Parathyroid adenoma (tissue), 2 donors: ENCODE measurements around the gene EFCAB6.

Experiments
- H2AFZ ChIP-seq: fragments of 300-600 bp; sonication (generic); one replicate; pipeline ENCODE4 v1.7.0; 2017; ENCODE audit warnings: antibody characterized with exemption, mild to moderate bottlenecking
- H3K27ac ChIP-seq: fragments of 300-600 bp; sonication (generic); one replicate; pipeline ENCODE4 v1.7.0; 2017
- H3K27me3 ChIP-seq: fragments of 300-600 bp; sonication (generic); one replicate; pipeline ENCODE4 v1.7.0; 2017; ENCODE audit warnings: low read length; ENCODE audit not compliant: control insufficient read depth, insufficient read depth
- H3K36me3 ChIP-seq: fragments of 300-600 bp; sonication (generic); one replicate; pipeline ENCODE4 v1.7.0; 2017; ENCODE audit warnings: low read length; ENCODE audit not compliant: control insufficient read depth, insufficient read depth
- H3K4me1 ChIP-seq: fragments of 300-600 bp; sonication (generic); one replicate; pipeline ENCODE4 v1.7.0; 2017; ENCODE audit warnings: control low read depth
- H3K4me2 ChIP-seq: fragments of 300-600 bp; sonication (generic); one replicate; pipeline ENCODE4 v1.7.0; 2017; ENCODE audit warnings: low read length
- H3K4me3 ChIP-seq: fragments of 300-600 bp; sonication (generic); one replicate; pipeline ENCODE4 v1.7.0; 2017; ENCODE audit warnings: low read depth, low read length
- H3K79me2 ChIP-seq: fragments of 300-600 bp; sonication (generic); one replicate; pipeline ENCODE4 v1.7.0; 2017; ENCODE audit warnings: control low read depth
- H3K9ac ChIP-seq: fragments of 300-600 bp; sonication (generic); one replicate; pipeline ENCODE4 v1.7.0; 2017; ENCODE audit warnings: mild to moderate bottlenecking
- H3K9me3 ChIP-seq: fragments of 300-600 bp; sonication (generic); one replicate; pipeline ENCODE4 v1.7.0; 2017; ENCODE audit warnings: low read length; ENCODE audit not compliant: control insufficient read depth
- TF ChIP-seq, protein P1 (sequence below): fragments of 300-600 bp; sonication (generic); IDR thresholded peaks from one replicate; pipeline ENCODE4 v1.7.0; 2017; ENCODE audit warnings: antibody characterized with exemption, mild to moderate bottlenecking
- donor health status: primary hyperparathyroidism.

The EFCAB6 gene

GRCh38 chr22:43541022-43541421 lies 271.1 kb downstream of the EFCAB6 start:
- H3K79me2 ChIP-seq: no peaks in the 10 kb centered on the region
- no peak overlapping the region for H3K4me2 ChIP-seq
- H3K27ac ChIP-seq: no peak overlapping the region
- no peaks in the 10 kb centered on the region for H3K27me3 ChIP-seq
- no peak overlapping the region for H3K4me3 ChIP-seq
- TF ChIP-seq, protein P1, sequence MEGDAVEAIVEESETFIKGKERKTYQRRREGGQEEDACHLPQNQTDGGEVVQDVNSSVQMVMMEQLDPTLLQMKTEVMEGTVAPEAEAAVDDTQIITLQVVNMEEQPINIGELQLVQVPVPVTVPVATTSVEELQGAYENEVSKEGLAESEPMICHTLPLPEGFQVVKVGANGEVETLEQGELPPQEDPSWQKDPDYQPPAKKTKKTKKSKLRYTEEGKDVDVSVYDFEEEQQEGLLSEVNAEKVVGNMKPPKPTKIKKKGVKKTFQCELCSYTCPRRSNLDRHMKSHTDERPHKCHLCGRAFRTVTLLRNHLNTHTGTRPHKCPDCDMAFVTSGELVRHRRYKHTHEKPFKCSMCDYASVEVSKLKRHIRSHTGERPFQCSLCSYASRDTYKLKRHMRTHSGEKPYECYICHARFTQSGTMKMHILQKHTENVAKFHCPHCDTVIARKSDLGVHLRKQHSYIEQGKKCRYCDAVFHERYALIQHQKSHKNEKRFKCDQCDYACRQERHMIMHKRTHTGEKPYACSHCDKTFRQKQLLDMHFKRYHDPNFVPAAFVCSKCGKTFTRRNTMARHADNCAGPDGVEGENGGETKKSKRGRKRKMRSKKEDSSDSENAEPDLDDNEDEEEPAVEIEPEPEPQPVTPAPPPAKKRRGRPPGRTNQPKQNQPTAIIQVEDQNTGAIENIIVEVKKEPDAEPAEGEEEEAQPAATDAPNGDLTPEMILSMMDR: no peak
- H3K36me3 ChIP-seq: no peaks in the 10 kb centered on the region
- H3K4me1 ChIP-seq: no peaks in the 10 kb centered on the region
- no peaks in the 10 kb centered on the region for H3K9me3 ChIP-seq
- H3K9ac ChIP-seq: no peak overlapping the region
- no peak overlapping the region for H2AFZ ChIP-seq

GRCh38 chr22:43540529-43540923 lies 271.6 kb downstream of the EFCAB6 start:
- no peak overlapping the region for H3K4me3 ChIP-seq
- H3K4me2 ChIP-seq: no peak overlapping the region
- no peak overlapping the region for H3K9ac ChIP-seq
- H3K27me3 ChIP-seq: no peaks in the 10 kb centered on the region
- no peaks in the 10 kb centered on the region for H3K79me2 ChIP-seq
- no peaks in the 10 kb centered on the region for H3K36me3 ChIP-seq
- no peaks in the 10 kb centered on the region for H3K9me3 ChIP-seq
- H3K27ac ChIP-seq: no peak overlapping the region
- no peaks in the 10 kb centered on the region for H3K4me1 ChIP-seq
- TF ChIP-seq, protein P1: no peak
- H2AFZ ChIP-seq: no peak overlapping the region

DNA sequence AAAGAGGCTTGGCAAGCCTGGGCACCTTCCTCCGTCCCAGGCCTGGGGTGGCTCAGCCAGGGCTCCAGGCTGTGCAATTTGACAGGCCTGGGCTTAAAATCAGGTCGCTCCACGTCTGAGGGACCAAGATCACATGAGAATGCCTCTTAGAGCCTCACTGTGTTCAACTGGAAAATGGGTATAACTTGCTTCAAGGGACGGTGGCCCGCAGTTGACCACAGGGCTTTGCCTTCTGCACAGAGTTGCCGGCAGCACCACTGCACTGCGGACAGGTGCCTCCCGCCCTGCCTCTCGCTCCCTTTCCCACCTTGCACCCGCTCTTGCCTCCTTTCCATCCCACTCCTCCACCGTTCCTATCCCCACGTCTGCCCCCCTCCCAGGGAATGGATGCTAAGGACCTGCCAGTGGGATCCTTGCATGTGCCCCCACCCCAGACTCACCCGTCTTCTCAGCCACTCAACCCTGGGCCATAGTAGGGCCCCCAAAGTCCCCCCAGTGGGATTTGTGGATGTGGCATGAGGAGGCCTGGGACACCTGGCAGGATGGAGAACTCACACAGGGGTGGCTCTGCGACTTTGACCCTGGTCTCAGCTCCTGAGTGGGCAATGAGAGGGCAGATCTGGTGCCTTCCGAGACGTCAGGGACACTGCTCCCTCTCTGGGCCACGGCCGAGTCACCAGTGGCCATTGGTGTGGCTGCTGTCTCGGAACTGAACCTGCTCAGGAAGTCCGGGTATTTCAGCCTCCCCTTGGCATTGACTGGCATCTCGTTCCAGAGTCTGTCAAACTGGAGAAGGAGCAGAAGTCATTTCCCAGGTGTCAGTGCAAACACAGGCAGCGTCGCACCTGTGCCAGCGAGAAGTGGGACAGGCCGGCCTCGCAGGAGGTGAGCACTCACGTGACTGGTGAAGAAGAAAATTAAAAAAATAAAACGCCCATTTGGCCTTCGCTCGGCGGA lies 272.3 kb downstream of the EFCAB6 start:
- Histone ChIP-seq H2AFZ (no peak overlapping the region), H3K36me3 (no peaks in the 10 kb centered on the region), H3K79me2 (no peaks in the 10 kb centered on the region), H3K9ac (no peak overlapping the region), H3K27me3 (no peaks in the 10 kb centered on the region), H3K4me2 (no peak overlapping the region), H3K9me3 (no peaks in the 10 kb centered on the region), H3K4me3 (no peak overlapping the region), H3K4me1 (no peaks in the 10 kb centered on the region), H3K27ac (no peak overlapping the region)
- TF ChIP-seq, protein P1: no peak

DNA sequence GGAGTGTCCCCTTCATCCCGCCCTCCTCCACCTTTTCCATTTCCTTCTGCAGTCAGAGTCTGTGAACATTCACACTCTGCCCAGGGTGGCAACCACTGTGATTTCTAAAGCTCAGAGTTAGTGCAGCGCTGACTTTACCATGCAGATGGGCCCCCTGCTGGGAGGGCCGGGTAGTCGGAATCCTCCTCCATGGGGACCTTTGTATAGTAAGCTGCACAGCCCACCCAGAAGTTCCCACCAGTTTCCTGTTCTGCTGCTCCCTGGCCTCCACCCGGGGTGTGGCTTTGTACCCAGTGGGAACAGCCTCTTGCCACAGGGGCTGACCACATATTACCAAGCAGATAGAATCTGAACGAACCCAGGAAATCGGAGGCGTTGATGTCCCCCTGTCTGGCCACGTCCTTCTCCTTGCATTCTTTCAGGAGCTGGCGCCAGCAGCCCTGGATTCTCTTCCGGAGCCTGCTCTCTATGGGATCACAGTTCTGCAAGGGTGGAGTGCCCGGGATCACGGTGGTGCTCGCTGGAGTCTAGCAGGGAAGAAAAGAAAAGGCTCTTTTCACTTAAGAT lies 275.0 kb downstream of the EFCAB6 start:
- TF ChIP-seq, protein P1: no peak
- no peak overlapping the region for H3K27ac ChIP-seq
- H3K9ac ChIP-seq: no peak overlapping the region

More for the DNA sequence above, 275.0 kb downstream of the EFCAB6 start:
- H3K9me3 ChIP-seq: no peaks in the 10 kb centered on the region
- no peak overlapping the region for H3K4me3 ChIP-seq
- H3K4me2 ChIP-seq: no peak overlapping the region
- no peaks in the 10 kb centered on the region for H3K36me3 ChIP-seq
- H3K4me1 ChIP-seq: no peaks in the 10 kb centered on the region
- H3K27me3 ChIP-seq: no peaks in the 10 kb centered on the region
- H2AFZ ChIP-seq: no peak overlapping the region
- H3K79me2 ChIP-seq: no peaks in the 10 kb centered on the region
